Measurements from ENCODE around the gene ZNF217. TPM values are rescaled to one million over a fixed set of nuclear protein-coding genes. Genes with fewer than 3 reads are reported as not detected.
"Not testable (repeated sequence)": the region's sequence is repeated elsewhere in the genome, so short reads cannot be mapped to it uniquely, and the experiment has no call there.

ZNF217 gene
- total and polyA plus RNA-seq, 10 of the 15 experiments (the other 5 are each of a cell fraction or from before 2014, with no cell fraction given) = 8.5 to 76.6 (median 40.6) TPM

- Histone ChIP-seq H3K4me2 (ENCODE audit: control insufficient read depth, insufficient read depth) (peak overlapping the region; percentile 60; the same call in 1 of the 2 replicates), H3K79me2 (ENCODE audit: control insufficient read depth, insufficient read depth, low read length) (peaks cover 70% of the 10 kb centered on the region)
These were observed 1.6 kb downstream of the ZNF217 start for GRCh38 chr20:53591941-53592441.

More at GRCh38 chr20:53591941-53592441, 1.6 kb downstream of the ZNF217 start:
- DNase-seq (ENCODE audit: low read depth, low spot score); H4K20me1 ChIP-seq (ENCODE audit: control insufficient read depth, insufficient read depth); in situ Hi-C loops (cut with MboI); FAIRE-seq; BruUV-seq (replicated peaks); H3K4me1 ChIP-seq (ENCODE audit: control insufficient read depth, insufficient read depth, low read length); intact Hi-C loops (cut with micrococcal nuclease; ENCODE audit: unreplicated experiment); H2AFZ ChIP-seq (ENCODE audit: control insufficient read depth, low read depth, low read length); H3K9me3 ChIP-seq (replicated peaks; ENCODE audit: control insufficient read depth, insufficient read depth, low read length); H3K36me3 ChIP-seq (ENCODE audit: control insufficient read depth in 2 of 2, insufficient read depth in 2 of 2, low read length in 1 of 2); H3K27me3 ChIP-seq (replicated peaks in 1 of 2; ENCODE audit: control insufficient read depth in 2 of 2, insufficient read depth in 2 of 2, low read length in 1 of 2): not testable (repeated sequence)
- ChIA-PET SMC1A (ENCODE audit: uncharacterized antibody, unreplicated experiment) (interaction anchor here (0.5 to 1.7 kb wide), 9 partner anchors 19 to 280 kb away, joined by 3 to 6 read pairs (median 3); no protein-coding TSS in a partner anchor), CTCF (interaction anchor here (0.6 to 0.9 kb wide), 2 partner anchors 324 to 327 kb away, joined by 3 read pairs; no protein-coding TSS in a partner anchor), RAD21 (ENCODE audit: unreplicated experiment) (interaction anchor here (0.8 to 1.6 kb wide), 14 partner anchors 9 to 342 kb away, joined by 3 to 6 read pairs (median 4); no protein-coding TSS in a partner anchor), POLR2A (interaction anchor here (0.7 to 1.8 kb wide), 7 partner anchors 9 to 137 kb away, joined by 3 to 9 read pairs (median 3); no protein-coding TSS in a partner anchor)
- TF ChIP-seq NKRF (conservative IDR thresholded peaks at IDR 0.05) = 0 out of 2 replicates have a peak, but pooled peaks have one; percentile 36
- TF ChIP-seq NFXL1 (IDR thresholded peaks at IDR 0.05; ENCODE audit: borderline replicate concordance) = peak; percentile 91
- peak in 1 of 2 experiments; percentile 100; a peak in 2 of 4 replicates for TF ChIP-seq ETV6 (conservative IDR thresholded peaks at IDR 0.05 in 1 of 2, IDR thresholded peaks at IDR 0.05 in 1 of 2; ENCODE audit: borderline replicate concordance in 1 of 2, low read depth in 1 of 2)
- TF ChIP-seq POLR2AphosphoS5 (IDR thresholded peaks at IDR 0.05; ENCODE audit: low read length) = peak; percentile 28; the same call in 1 of the 2 replicates
- TF ChIP-seq MTA3 (IDR thresholded peaks at IDR 0.05; ENCODE audit: borderline replicate concordance, low read length) = 0 out of 2 replicates have a peak, but pooled peaks have one; percentile 8
- peak; percentile 43; the same call in 1 of the 2 replicates for TF ChIP-seq RB1 (IDR thresholded peaks at IDR 0.05; ENCODE audit: borderline replicate concordance)
- TF ChIP-seq ZBED1 (IDR thresholded peaks at IDR 0.05; ENCODE audit: borderline replicate concordance) = peak; percentile 51; the same call in 1 of the 2 replicates
- H3K4me3 ChIP-seq = peak overlapping the region; percentile 69
- WGBS (ENCODE audit: insufficient coverage, insufficient replicate concordance, low lambda C conversion rate, missing lambda C conversion rate) = 0% methylated on average over 9 of the region's 9 CpGs
- peak overlapping the region; percentile 93 for H3K27ac ChIP-seq (ENCODE audit: control insufficient read depth, insufficient read depth)
- peak overlapping the region; percentile 92 for H3K9ac ChIP-seq (ENCODE audit: control insufficient read depth, insufficient read depth, low read length)
- ATAC-seq = peak; percentile 7

All from GM12878 (cell line).